GM19463 (cell line): ENCODE results near the gene RNF212.
A peak's percentile ranks its signal among the peaks of the same experiment; 100 is the strongest.

Experiments used
- ATAC-seq: cut with Tn5 transposase; IDR thresholded peaks from one replicate; pipeline ENCODE4 v1.9.1; 2021; ENCODE audit warnings: mild to moderate bottlenecking, moderate library complexity; ENCODE audit not compliant: unreplicated experiment

RNF212 gene

GRCh38 chr4:1038948-1039492 lies 74.3 kb downstream of the RNF212 start:
- ATAC-seq = no peak

- ATAC-seq = no peak
These were observed 76.2 kb downstream of the RNF212 start for GRCh38 chr4:1036976-1037810.

DNA sequence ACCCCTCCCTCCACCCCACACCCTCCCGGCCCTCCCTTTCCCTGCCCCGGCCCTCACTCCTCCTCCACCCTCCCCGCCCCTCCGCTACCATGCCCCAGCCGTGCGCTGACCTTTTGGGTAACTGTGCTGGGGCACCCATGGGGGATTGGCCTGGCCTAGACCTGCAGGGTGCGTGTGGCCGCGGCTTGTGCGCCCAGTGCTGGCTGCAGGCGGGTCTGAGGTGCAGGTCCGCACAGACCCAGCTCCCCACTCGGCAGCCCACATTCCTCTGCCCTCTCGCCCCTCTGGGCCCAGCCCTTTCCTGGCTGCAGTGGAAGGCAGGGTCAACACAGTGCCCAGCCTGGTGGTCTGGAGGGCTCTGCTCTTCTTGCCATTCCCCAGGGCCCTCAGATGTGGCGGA lies 77.3 kb downstream of the RNF212 start:
- ATAC-seq = no peak

DNA sequence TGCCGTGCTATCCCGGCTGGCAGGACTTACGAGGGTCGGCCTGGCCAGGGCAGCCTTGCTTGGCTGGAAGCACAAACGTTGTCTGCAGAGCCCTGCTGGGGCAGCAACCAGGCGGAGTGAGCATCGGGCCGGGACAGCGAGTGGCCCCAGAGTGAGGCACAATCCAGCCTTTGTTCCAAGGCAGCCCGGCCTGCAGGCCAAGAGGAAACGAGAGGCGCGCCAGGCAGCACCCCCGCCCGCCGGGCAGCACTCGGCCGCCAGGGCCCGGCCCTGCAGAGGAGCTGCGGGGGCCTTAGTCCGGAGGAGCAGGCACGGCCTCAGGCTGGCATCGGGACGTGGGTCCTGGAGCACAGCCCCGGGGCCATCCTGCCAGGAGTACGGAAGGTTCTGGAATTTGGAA lies 77.9 kb downstream of the RNF212 start:
- ATAC-seq = no peak

DNA sequence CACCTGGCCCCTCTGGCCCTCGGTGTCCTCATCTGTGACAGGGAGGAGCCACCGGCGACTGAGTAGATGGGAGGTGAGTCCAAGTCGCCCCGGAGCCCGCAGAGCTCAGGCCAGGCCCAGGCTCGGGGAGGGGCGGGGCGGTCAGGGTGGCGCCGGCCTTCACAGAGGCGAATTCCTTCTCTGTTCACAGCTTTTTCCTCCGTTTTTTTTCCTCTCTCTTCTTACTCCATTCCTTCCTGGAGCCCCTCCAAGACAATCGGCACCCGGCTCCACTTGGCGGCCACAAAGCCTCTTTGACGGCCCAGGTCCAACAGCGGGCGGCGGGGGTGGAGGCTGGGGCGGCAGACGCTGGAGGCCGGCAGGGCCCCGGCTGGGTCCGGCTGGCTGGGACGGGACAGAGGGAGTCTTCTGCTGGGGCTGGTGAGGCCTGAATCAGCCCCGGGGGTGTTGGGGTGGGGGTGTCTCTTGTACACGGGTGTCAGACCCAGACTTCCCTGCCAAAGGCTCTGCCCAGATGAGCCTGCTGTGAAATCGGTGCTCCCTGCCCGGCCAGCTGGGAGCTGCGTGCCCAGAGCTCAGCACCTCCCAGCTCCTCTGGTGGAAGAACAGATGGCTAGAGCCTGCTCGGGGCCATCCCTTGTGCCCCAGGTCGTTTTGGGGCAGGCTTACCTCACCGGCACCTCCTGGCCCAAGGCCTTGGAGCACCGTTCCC lies 79.4 kb downstream of the RNF212 start:
- no peak for ATAC-seq

DNA sequence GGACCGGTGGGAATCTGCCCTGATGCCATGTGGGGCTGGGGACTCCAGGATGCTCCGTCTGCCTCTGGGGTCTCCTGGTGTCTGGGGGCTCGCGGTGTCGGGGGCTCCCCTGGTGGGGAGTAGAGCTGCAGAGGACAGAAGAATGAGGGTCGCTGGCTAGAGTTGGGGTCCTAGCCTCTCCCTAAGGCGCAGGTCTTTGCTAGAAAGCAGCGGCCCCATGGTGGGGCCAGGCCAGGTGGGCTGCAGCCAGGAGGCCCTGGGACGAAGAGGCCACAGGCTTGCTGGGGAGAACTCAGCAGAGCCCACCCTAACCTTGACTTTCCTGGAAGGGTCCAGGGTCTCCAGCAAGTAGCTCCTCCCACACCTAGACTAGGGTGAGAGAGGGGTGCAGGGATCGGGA lies 80.5 kb downstream of the RNF212 start:
- no peak for ATAC-seq

DNA sequence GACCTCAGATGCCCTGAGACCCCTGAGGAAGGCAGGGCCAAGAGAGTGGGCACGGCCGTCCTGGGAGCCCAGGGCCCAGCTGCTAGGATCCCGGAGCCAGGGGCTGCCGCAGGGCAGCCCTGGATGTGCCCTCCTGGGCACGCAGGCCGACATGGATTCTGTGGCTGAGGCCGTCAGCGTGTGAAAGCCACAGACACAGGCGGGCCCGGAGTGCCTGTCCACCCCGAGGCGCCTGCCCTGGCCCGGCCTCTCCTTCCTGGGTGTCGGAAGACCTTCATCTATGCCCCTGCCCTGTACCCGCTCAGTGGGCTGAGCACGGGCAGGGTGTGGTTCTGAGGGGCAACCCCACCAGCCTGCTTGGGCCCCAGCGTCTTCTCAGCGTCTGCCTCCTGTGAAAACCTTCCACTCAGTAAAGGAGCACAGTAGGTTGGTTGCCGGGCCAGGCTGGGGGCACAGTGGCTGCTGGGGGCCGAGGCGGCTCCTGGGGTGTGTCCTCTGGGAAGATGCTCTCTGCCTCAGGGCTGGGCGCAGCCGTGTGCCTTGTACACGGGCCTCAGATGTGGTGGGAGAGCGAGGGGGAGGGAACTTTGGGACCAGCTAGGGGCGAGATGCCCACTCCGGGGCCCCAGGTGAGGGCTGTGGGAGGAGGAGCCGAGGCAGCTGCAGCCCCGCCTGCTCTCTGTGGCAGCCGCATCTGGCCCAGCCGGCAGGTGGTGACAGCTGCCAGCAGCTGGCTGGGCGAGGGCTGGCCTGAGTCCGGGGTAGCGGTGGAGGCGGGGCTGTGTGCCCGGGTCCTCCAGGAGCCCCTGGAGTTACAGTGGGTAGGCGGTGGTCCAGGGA lies 81.2 kb downstream of the RNF212 start:
- ATAC-seq = no peak

GRCh38 chr4:1031346-1031745 lies 82.0 kb downstream of the RNF212 start:
- ATAC-seq = no peak

GRCh38 chr4:1030559-1030958 lies 82.8 kb downstream of the RNF212 start:
- no peak for ATAC-seq

- ATAC-seq = no peak
These were observed 83.3 kb downstream of the RNF212 start for GRCh38 chr4:1030031-1030430.

DNA sequence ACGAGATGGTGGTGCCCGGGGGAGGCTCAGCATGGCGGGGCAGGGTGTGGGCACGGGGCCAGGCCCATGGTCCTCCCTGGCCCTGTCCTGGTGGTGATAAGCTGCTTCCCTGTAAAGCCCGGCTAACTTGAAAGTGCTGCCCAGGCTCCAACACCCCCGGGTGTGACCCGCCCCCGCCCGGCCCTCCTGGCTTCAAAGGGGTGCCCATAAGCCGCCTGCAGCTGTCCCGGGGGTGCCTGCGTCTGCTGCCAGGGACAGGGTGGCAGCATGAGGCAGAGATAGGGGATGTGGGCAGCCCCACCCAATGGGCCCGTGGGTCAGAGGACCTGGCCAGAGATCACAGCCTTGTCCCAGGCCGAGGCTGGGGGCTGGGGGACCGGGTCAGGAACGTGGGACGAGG lies 83.8 kb downstream of the RNF212 start:
- ATAC-seq = no peak

DNA sequence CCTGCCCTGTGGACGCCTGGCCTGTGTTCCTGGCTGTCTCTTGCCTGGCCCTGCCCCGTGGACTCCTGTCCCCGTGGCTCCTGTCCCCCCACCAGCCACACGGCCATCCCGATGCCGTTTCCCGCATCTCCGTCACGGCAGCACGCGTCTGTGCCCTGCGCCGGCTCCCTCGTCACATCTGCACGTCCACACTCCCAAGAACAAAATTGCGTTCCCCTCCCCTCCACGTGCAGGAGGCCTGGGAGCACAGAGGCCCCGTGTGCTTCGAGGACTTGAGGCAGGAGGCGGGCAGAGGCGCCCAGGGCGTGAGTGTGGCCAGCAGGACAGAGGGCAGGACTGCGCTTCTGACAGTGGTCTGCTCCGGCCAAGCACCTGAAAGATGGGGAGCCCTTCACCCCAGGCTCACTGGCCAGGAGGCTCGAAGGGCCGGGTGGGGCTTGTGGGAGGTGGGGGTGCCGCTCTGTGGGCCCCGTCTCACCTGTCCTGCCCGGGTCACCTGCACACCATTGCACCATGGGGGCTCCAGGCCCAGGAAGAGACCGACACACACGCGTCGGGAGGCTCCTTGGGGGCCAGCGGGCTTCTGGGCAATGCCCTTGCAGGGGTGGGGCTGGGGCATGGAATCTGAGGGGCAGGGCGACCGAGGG lies 84.7 kb downstream of the RNF212 start:
- ATAC-seq = no peak

GRCh38 chr4:1027915-1028238 lies 85.5 kb downstream of the RNF212 start:
- no peak for ATAC-seq

DNA sequence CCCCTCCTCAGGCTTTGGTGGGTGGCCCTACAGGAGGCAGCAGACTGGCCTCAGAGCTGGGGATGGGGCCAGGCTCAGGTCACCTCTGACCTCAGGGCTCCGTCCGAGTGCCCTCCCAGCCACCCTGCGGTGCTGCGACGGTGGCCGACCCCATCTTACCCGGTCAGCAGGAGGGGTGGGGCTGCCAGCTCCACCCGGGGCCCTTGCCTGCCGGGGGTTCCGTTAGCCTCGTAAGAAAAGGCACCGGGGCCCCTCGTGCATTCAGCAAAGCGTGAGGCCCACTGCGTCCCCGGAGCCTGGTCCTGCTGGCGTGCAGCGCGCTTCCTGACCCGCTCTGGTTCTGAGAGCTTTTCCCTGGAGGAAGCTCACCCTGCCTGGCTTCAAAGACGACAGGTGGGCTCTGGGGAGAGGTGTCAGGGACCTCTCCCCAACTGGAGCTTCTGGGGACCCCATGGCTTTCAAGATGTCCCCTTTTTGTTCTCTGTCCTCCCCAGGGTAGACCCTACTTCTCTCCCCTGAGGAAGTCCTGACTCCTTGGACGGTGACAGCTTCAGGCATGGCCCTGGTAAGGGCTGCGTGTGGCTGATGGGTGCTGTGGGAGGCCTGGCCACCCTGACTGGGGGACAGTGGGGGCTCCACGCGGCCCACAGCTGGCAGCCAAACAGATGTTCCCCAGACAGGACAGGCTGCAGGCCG lies 86.0 kb downstream of the RNF212 start:
- ATAC-seq = no peak

- peak; percentile 63 for ATAC-seq
These were observed 87.2 kb downstream of the RNF212 start for GRCh38 chr4:1026115-1026514.

GRCh38 chr4:1024882-1025545 lies 88.3 kb downstream of the RNF212 start:
- ATAC-seq = no peak

GRCh38 chr4:1023895-1024740 lies 89.2 kb downstream of the RNF212 start:
- ATAC-seq = no peak

DNA sequence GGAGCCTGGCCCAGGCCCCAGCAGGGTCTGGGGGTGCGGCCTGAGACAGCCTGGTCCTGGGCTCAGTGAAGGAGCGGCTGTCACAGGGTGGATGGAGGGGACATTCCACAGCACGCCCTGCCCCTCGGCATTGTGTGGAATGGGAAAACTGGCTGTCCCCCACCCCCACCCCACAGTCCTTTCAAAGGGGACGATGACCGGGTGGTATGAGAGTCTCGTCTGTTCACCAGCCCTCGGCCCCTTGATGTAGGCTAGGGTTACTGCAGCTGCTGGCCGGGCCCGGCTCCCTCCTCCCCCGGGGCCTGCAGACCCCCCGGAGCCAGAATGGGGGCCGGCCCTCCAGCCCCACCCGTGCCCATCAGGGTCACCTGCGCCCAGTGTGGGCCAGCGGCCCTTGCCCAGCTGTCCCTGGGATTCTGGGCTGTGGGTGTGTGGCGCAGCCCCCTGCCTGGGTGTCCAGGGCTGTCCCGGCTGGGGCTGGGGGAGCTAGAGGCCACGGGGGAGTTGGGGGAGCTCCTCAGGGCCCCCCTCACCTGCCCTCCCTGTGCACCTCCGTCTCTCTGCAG lies 90.2 kb downstream of the RNF212 start:
- no peak for ATAC-seq

GRCh38 chr4:1022739-1023066 lies 90.7 kb downstream of the RNF212 start:
- no peak for ATAC-seq
